ENCODE measurements around the gene CAPN11.

CAPN11 gene

DNA sequence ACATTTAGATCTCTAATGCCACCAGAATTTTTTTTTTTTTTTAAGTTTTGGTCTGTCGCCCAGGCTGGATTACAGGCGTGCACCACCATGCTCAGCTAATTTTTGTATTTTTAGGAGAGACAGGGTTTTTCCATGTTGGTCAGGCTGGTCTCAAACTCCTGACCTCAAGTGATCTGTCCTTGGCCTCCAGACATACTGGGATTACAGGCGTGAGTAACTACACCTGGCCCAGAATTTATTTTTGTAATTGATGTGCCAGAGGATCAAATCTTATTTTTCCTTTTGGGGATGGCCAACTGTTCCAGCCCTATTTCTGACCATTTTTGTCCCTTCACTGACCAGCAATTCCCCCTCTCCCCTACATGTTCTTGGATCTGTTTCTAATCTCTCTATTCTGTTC, 40.1 kb downstream of the CAPN11 start:
- no peaks in the 10 kb centered on the region for H3K4me1 Mint-ChIP-seq
- no peak overlapping the region for H3K4me3 Mint-ChIP-seq
- no peak for DNase-seq (ENCODE audit: low spot score in 2 of 2)
- no peaks in the 10 kb centered on the region for H3K9me3 Mint-ChIP-seq
- peaks cover 5% of the 10 kb centered on the region for H3K36me3 Mint-ChIP-seq
- no peak for ATAC-seq
- no peak overlapping the region for H3K27ac Mint-ChIP-seq

DNA sequence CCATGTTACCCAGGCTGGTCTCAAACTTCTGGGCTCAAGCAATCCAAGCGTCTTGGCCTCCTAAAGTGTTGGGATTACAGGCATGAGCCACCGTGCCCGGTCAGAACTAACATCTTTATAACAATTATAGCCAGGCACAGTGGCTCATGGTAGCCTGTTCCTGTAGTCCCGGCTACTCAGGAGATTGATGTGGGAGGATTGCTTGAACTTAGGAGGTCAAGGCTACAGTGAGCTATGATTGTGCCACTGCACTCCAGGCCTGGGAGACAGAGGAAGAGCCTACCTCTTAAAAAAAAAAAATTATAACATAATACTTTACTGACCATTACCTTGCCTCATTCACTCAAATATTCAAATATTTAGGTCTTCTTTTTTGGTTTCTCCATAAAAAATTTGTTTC, 41.3 kb downstream of the CAPN11 start:
- no peak overlapping the region for H3K4me3 Mint-ChIP-seq

GRCh38 chr6:44201200-44201599, 42.6 kb downstream of the CAPN11 start:
- Mint-ChIP-seq H3K4me3 (no peak overlapping the region), H3K36me3 (peaks cover 5% of the 10 kb centered on the region), H3K9me3 (no peaks in the 10 kb centered on the region), H3K4me1 (no peaks in the 10 kb centered on the region), H3K27ac (peak overlapping the region; percentile 74)
- ATAC-seq (no peak), DNase-seq (ENCODE audit: low spot score in 2 of 2) (no peak)

More for the DNA sequence above, 41.3 kb downstream of the CAPN11 start:
- Mint-ChIP-seq H3K36me3 (peaks cover 5% of the 10 kb centered on the region), H3K4me1 (no peaks in the 10 kb centered on the region), H3K27ac (no peak overlapping the region), H3K9me3 (no peaks in the 10 kb centered on the region)
- ATAC-seq = no peak
- DNase-seq (ENCODE audit: low spot score in 2 of 2) = no peak

DNA sequence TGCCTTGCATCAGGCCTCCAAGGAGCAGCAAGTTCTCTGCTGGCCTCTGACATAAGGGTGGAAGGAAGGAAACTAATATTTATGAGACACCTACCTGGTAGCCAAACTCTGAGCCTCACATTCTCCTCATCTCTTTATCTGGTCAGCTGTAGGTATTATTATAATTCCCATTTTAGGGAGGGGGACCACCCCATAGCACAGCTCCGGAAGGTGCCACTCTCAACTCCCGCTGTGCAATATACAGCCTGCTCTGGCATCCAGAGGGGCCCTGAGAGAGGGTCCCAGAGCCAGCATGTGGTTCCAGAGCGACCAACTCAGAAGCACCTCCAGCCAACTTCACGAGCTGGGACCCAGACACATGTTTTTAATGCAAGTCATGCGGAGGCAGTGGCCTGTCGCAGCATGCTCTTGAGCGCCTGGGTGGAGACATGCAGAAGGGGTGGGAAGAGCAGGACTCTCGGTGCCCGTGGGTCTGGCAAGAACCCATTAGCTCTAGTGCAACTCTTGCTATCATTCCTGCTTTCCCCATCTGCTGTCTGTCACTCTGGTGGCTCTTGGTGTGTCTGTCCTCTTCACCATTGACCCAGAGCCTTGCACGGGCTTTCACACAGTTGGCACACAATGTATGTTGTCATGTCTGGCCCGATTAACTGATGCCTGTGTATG, 43.2 kb downstream of the CAPN11 start:
- ATAC-seq = no peak
- H3K9me3 Mint-ChIP-seq = no peaks in the 10 kb centered on the region
- H3K36me3 Mint-ChIP-seq = peaks cover 5% of the 10 kb centered on the region
- H3K27ac Mint-ChIP-seq = no peak overlapping the region
- no peak overlapping the region for H3K4me3 Mint-ChIP-seq
- no peak for DNase-seq (ENCODE audit: low spot score in 2 of 2)
- H3K4me1 Mint-ChIP-seq = no peaks in the 10 kb centered on the region

GRCh38 chr6:44202332-44202971, 43.8 kb downstream of the CAPN11 start:
- Mint-ChIP-seq H3K27ac (no peak overlapping the region), H3K9me3 (no peaks in the 10 kb centered on the region), H3K36me3 (peaks cover 5% of the 10 kb centered on the region), H3K4me1 (no peaks in the 10 kb centered on the region), H3K4me3 (no peak overlapping the region)
- DNase-seq (ENCODE audit: low spot score in 2 of 2) (no peak), ATAC-seq (no peak)

- Mint-ChIP-seq H3K36me3 (peaks cover 5% of the 10 kb centered on the region), H3K27ac (no peak overlapping the region), H3K4me1 (no peaks in the 10 kb centered on the region), H3K9me3 (no peaks in the 10 kb centered on the region), H3K4me3 (no peak overlapping the region)
- DNase-seq (ENCODE audit: low spot score in 2 of 2) (no peak), ATAC-seq (no peak)
Observed at GRCh38 chr6:44202972-44203750, 44.5 kb downstream of the CAPN11 start.

- no peaks in the 10 kb centered on the region for H3K36me3 Mint-ChIP-seq
Observed at GRCh38 chr6:44203955-44204354, 45.3 kb downstream of the CAPN11 start.

GRCh38 chr6:44207966-44208365, 49.3 kb downstream of the CAPN11 start:
- Mint-ChIP-seq H3K4me3 (no peak overlapping the region), H3K9me3 (no peaks in the 10 kb centered on the region), H3K4me1 (no peaks in the 10 kb centered on the region), H3K36me3 (no peaks in the 10 kb centered on the region), H3K27ac (no peak overlapping the region)
- DNase-seq (ENCODE audit: low spot score in 2 of 2) (no peak), ATAC-seq (no peak)

More at GRCh38 chr6:44203955-44204354, 45.3 kb downstream of the CAPN11 start:
- DNase-seq (ENCODE audit: low spot score in 2 of 2) (no peak), ATAC-seq (no peak)
- H3K4me1 Mint-ChIP-seq = no peaks in the 10 kb centered on the region
- H3K9me3 Mint-ChIP-seq = no peaks in the 10 kb centered on the region
- H3K27ac Mint-ChIP-seq = no peak overlapping the region
- H3K4me3 Mint-ChIP-seq = no peak overlapping the region

DNA sequence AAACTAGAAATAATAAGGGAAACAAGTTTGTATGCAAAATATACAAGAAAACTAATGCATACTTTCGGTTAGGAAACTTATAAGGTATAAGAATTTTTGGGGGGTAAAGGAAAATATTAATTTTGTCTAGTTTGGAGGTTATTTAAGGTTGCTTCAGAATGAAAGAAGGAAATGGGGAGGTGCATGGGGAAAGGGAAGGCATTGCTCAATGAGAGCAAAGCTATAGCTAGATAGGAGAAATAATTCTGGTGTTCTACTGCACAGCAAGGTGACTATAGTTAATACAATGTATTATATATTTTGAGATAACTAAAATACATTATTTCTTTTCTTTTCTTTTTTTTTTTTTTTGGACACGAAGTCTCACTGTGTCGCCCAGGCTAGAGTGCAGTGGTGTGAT, 52.7 kb downstream of the CAPN11 start:
- no peak for DNase-seq (ENCODE audit: low spot score in 2 of 2)
- ATAC-seq = no peak
- no peaks in the 10 kb centered on the region for H3K4me1 Mint-ChIP-seq
- no peak overlapping the region for H3K4me3 Mint-ChIP-seq
- no peak overlapping the region for H3K27ac Mint-ChIP-seq
- no peaks in the 10 kb centered on the region for H3K36me3 Mint-ChIP-seq
- H3K9me3 Mint-ChIP-seq = no peaks in the 10 kb centered on the region

- no peak overlapping the region for H3K4me3 Mint-ChIP-seq
- no peaks in the 10 kb centered on the region for H3K9me3 Mint-ChIP-seq
- no peaks in the 10 kb centered on the region for H3K36me3 Mint-ChIP-seq
- no peaks in the 10 kb centered on the region for H3K4me1 Mint-ChIP-seq
- no peak for DNase-seq (ENCODE audit: low spot score in 2 of 2)
- H3K27ac Mint-ChIP-seq = no peak overlapping the region
- ATAC-seq = no peak
Observed at GRCh38 chr6:44214307-44214706, 55.7 kb downstream of the CAPN11 start.

GRCh38 chr6:44216677-44217331, 58.2 kb downstream of the CAPN11 start, which contains the start of gene MYMX:
MYMX (plus strand) TSS chr6:44216926; CDS start chr6:44217472, 546 bp downstream.
- Mint-ChIP-seq H3K4me1 (peaks cover 8% of the 10 kb centered on the region), H3K4me3 (no peak within 1 kb of the TSS), H3K9me3 (no peaks in the 10 kb centered on the region), H3K36me3 (no peaks in the 10 kb centered on the region), H3K27ac (no peak within 1 kb of the TSS)
- ATAC-seq (no peak), DNase-seq (ENCODE audit: low spot score in 2 of 2) (no peak)

DNA sequence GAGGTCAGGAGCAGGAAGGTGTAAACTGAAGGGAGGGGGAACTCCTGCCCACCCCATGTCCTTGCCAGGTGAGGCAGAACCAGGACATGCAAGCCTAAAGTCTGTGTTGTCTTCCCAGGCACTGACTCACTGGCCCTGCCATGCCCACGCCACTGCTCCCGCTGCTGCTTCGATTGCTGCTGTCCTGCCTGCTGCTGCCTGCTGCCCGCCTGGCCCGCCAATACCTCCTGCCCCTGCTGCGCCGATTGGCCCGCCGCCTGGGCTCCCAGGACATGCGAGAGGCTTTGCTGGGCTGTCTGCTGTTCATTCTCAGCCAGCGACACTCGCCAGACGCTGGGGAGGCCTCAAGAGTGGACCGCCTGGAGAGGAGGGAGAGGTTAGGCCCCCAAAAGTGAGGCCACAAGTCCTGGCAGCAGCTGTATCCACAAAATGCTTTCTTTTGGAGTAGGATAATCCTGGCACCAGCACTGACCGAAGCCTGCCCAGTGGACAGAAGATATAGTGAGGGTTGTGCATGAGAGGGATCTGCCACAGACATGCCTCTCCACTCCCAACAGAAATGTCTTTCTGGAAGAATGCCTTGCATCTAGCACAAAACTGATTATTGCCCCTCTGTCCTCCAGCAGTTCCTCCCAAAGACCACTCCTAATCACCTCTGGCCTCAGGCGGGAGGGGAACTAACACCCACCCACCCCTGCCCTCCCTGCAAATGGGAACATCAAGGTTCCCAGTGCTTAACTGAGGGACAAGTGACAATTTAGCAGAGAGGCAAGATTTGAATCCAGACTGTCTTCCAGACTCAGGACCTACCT, 58.9 kb downstream of the CAPN11 start:
- Mint-ChIP-seq H3K4me1 (peaks cover 15% of the 10 kb centered on the region), H3K27ac (no peak overlapping the region), H3K4me3 (no peak overlapping the region), H3K36me3 (peaks cover under 1% of the 10 kb centered on the region), H3K9me3 (no peaks in the 10 kb centered on the region)
- ATAC-seq (no peak), DNase-seq (ENCODE audit: low spot score in 2 of 2) (no peak)

DNA sequence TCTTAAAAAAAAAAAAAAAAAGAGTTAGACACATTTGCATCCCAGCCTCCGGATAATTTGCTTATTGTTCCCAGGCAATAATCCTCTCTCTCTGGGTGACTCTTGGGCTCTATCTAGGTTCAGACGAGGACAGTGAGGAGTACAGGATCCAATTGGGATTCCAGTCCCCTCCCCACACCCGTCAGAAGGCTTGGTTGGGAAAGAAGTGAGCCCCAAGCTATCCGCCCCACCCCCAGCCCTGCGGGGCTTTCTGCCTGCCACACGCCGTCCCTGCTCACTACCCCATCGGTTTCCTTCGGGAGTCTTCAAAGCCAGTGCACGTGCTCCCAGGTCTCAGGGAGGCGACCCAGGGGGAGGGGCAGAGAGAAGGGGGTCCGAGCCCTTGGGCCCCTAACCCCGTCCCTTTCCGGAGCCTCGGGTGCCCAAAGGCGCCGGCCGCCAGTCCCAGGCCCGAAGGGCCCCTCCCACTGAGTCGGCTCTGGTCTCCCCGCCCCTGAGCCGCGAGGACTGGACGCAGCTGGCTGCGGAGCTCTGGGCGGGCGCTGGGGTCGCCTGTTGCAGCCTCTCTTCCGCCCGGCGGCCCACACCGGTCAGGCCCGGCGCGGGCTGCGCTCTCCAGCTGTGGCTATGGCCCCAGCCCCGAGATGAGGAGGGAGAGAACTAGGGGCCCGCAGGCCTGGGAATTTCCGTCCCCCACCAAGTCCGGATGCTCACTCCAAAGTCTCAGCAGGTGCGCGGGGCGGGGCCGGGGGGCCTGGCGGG, 60.6 kb downstream of the CAPN11 start:
- DNase-seq (ENCODE audit: low spot score in 2 of 2) (peak in 1 of 2 donors; percentile 66), ATAC-seq (peak; percentile 25)
- H3K4me1 Mint-ChIP-seq = peaks cover 25% of the 10 kb centered on the region
- peak overlapping the region; percentile 58 for H3K4me3 Mint-ChIP-seq
- H3K9me3 Mint-ChIP-seq = no peaks in the 10 kb centered on the region
- no peak overlapping the region for H3K27ac Mint-ChIP-seq
- H3K36me3 Mint-ChIP-seq = peaks cover 7% of the 10 kb centered on the region
